HG03571 (cell line): Measurements from ENCODE around the gene PAGE4.

Experiments
- ATAC-seq: cut with Tn5 transposase; IDR thresholded peaks from one replicate; pipeline ENCODE4 v1.9.1; 2021; ENCODE audit not compliant: unreplicated experiment

The PAGE4 gene, protein sequence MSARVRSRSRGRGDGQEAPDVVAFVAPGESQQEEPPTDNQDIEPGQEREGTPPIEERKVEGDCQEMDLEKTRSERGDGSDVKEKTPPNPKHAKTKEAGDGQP

GRCh38 chrX:49829016-49829415 is at the start of gene PAGE4:
TSS of gene PAGE4 (plus strand) at chrX:49829303. CDS start at chrX:49830429, 1,126 bp downstream.
- no peak for ATAC-seq

DNA sequence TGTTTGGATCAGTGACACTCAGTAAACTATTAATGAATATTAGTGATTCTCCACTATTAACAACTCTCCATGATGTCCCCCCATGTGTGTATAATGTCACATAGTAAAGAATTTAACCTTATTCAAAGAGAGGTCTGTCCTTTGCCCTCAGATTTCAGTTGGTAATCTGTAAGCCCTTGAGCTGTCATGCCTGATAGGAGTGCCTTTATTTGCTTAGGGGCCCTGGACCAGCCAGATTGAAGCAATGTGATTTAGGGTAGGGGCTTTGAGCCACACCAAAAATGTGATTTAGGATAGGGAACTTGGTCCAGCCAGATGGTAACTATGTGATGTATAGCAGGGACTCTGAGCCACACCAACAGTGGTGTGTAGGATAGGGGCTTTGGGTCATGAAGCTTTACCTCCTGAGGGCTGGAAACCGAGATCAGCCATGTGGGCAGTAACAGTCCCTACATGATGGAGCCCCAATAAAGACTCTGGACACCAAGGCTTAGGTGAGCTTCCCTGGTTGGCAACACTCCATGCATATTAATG is 44.3 kb upstream of the PAGE4 start:
- no peak for ATAC-seq

DNA sequence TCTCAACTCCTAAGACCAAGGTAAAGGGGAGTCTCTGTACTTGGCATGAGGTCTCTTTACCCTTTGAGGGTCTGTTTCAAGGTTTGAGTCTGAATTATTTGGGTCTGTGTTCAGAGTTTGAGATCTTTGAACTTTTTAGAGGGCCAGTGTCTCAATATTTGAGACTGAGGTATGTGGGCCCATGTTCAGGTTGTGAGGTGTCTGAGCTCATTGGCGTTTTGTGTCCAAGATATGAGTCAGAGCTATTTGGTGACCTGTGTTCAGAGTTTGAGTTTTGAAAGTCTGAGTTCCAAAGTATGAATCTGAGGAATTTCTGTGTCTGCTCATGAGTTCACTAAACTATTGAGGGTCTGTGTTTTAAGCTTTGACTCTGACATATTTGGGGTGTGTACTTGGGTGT is 36.7 kb upstream of the PAGE4 start:
- no peak for ATAC-seq

- no peak for ATAC-seq
Measured at GRCh38 chrX:49793686-49794085, 35.4 kb upstream of the PAGE4 start.

DNA sequence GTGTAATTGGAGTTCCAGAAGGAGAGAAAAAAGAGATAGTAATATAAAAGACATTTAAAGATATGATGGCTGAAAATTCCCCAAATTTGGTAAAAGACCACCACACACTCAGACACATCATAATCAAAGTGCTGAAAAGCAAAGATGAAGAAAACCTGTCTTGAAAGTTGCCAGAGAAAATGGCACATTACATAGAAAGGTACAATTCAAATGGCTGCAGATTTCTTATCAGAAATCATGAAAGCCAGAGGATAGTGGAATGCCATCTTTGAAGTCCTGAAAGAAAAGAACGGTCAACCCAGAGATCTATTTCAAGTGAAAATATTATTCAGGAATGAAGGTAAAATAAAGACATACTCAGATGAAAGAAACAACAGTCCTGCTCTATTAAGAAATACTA is 29.3 kb upstream of the PAGE4 start:
- ATAC-seq: no peak

DNA sequence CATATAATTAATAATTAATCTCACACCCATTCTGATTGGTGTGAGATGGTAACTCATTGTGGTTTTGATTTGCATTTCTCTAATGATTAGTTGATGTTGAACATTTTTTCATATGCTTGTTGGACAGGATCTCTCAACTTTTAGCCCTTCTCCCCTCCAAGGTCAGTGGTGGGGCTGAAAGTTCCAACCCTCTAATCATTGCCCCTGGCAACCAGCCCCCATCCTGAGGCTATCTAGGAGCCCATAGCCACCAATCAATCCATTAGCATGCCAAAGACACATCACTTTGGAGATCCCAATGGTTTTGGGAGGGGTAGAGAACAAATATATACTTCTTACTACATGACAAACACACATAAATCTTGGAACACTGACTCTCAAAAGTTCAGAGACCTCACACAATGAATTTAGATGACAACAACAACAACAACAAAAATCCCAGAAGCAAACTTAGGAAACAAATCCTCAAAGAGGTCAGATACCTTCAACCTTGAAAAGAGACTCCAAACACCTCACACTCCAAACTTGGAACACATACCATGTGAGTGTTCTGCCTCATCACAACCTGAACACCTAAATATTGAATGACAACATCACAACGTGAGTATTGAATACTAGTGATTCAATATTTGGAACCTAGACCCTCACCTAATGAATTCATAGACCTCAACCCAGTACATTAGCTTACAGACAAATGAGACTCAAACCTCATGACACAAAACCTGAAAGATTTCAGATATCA is 19.0 kb upstream of the PAGE4 start:
- ATAC-seq: no peak

DNA sequence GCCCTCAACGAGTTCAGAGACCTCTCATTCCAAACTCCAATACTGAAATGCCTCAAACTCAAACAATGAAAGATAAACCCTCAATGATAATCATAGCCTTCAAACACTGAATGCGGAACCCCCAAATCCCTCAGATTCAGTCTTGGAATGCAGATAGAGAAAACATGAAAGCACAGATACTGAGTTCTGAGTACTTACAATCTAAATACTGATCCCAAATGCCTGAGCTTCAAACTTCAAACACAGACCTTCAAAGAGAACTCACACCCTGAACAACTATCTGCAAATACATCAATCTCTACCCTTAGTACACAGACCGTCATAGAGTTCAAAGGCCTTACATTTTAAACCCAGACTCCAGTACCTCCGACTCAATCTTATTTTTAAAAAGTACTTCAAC is 16.9 kb upstream of the PAGE4 start:
- no peak for ATAC-seq

DNA sequence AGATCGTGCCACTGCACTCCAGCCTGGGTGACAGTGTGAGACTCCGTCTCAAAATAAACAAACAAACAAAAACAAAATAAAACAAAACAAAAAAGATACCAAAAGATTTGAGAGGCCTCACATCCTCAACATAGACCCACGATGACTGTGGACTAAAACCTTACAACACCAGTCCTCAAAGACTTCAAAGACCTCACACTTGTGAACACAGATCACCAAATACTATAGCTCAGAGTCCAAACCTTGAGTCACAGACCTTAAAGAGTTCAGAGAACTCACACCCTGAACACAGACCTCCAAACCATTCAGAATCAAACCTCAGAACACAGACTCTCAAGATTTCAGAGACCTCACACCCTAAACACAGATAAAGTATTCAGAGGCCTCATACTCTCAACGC is 12.7 kb upstream of the PAGE4 start:
- ATAC-seq: no peak

- ATAC-seq: no peak
Measured at GRCh38 chrX:49838374-49838773, 9.3 kb downstream of the PAGE4 start.

GRCh38 chrX:49840679-49841078 is 11.6 kb downstream of the PAGE4 start:
- ATAC-seq: no peak

DNA sequence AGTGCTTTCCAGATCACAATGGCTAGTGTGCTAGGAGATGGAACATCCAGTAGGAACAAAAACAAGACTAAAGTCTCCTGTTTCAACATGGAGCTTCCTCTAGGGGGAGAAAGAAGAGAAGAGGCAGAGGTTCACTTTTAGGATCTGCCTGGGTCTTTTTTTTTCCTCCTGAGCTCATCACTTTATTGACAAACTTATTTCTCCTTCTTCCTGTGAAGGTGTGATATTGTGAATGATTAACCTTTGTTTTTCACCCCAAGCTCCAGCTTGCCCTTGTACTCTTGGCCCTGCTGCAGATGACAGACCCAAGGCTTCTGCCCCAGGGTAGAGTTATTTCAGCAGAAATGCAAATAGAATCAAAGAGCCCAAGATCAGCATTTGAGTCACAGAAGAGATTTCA is 13.5 kb downstream of the PAGE4 start:
- ATAC-seq: no peak

DNA sequence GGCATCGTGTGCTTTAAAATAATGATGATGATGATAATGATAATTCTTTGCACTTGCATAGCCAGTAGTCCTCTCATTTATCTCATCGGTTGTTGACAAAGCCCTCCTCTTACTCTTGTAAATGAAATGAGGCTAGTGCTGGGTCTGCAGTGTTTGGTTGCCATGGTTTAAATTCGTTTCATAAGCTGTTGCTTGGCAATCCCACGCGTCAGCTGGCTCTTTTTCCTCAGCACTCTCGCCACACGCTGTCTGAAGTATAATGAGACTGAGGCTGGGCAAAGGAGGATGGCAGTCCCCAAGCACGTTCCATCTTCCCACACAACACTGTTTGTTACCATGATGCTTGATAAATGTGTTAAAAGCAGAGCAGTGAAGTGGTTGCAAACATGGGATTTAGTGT is 15.5 kb downstream of the PAGE4 start:
- no peak for ATAC-seq

DNA sequence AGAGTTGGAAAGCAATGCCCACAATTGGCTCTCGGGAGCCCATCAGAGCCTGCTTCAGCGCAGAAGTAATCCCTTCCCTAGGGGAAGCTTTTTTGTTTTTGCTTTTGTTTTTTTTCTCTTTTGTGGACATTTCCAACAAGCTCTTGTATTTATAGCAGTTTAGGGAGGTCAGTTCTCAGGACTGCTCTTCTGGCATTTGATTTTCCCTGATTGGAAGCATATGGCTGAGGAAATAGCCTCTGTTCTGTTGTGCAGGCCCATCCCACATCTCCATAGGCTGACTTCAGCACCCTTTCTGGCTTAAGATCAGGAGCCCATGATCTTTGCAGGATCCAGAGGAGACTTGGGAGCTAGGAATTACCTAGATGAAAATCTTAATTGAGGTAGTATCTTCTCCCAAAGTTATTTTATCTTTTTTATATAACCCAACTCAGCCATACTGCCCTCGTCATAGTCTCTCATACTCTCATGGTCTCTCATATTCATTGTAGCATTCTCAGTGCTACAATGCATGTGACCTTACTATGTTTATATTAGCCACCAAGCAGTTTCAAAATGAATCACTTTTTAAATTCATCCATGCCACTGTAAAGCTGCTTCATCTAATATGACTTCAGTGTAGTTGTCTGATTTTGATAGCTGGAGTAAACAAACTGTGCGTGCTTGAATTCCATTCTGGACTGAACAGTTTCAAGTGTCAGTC is 16.7 kb downstream of the PAGE4 start:
- no peak for ATAC-seq

DNA sequence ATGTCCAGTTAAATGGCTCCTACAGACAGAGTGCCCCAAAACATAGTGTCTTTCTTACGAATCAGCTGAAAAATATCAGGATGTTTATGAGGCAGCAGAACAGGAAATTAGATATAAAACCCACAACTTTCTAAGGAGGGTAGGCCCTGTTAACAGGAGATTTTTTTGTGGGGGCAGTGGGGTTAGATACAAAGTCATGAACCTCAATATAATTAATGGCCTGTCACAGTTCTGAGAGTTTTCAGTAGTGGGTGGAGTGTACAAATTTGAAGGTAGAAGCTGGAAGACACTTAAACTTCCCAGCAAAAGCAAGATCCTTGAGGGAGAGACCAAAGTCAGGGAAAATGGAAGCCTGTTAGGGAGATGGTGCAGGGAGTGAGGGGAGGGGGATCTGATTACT is 17.4 kb downstream of the PAGE4 start:
- ATAC-seq: no peak

DNA sequence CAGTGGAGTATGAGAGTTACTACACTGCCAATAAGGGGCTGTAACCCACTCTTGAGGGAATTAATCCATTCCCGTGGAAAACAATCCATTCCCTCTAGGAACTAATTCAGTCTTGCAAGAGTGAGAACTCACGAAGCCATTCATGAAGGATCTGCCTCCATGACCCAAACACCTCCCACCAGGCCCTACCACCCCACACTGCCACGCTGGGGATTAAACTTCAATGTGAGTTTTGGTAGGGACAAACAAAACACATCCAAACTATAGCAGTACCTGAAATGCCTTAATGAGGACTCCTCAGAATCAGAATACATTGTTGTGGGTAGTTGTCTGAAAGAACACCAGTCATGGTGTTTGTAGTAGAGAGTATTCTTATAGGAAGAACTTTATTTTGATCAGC is 19.2 kb downstream of the PAGE4 start:
- no peak for ATAC-seq

DNA sequence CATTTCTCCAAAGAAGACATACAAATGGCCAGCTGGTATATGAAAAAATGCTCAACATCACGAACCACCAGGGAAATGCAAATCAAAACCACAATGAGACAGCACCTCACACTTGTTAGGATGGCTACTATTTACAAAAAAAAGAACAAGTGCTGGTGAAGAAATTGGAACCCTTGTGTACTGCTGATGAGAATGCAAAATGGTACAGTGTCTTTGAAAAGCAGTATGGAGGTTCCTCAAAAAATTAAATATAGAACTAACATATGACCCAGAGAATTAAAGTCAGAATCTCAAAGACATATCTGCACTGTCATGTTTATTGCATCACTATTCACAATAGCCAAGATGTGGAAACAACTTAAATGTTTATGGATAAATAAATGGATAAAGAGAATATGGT is 20.9 kb downstream of the PAGE4 start:
- ATAC-seq: no peak

GRCh38 chrX:49853661-49854060 is 24.6 kb downstream of the PAGE4 start:
- ATAC-seq: no peak

GRCh38 chrX:49856819-49857218 is 27.7 kb downstream of the PAGE4 start:
- no peak for ATAC-seq

- ATAC-seq: no peak
Measured at GRCh38 chrX:49858341-49858740, 29.2 kb downstream of the PAGE4 start.

GRCh38 chrX:49859491-49859890 is 30.4 kb downstream of the PAGE4 start:
- ATAC-seq: no peak

DNA sequence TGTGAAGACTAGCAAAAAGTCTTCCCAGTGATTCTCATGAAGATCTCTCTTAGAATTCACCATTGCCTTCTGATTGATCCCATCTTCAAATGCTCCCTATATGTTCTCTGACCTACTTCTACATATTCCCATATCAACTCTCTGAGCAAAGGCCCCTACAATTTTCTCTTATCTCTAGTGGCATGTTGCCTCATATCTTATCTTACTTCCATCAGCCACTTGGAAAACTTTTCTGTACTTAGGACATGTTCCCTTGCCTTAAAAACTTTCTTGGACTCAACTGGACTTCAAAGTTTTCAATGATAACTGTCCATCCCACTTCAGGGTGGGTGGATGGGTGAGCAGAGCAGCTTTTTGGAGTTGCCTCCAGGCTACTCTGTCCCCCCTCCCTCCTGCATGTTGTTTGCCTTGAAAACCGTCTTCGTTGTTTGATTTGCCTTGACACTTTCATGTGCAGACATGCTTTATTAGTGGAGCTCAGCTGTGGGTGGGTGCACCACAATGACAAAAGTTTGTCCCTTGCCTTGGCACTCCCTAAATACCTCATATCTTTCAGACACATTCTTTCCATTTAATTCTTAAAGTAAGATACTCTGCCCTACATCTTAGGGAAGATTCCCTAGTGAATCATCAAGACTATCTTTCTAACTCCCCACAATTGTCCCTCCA is 31.9 kb downstream of the PAGE4 start:
- ATAC-seq: no peak

DNA sequence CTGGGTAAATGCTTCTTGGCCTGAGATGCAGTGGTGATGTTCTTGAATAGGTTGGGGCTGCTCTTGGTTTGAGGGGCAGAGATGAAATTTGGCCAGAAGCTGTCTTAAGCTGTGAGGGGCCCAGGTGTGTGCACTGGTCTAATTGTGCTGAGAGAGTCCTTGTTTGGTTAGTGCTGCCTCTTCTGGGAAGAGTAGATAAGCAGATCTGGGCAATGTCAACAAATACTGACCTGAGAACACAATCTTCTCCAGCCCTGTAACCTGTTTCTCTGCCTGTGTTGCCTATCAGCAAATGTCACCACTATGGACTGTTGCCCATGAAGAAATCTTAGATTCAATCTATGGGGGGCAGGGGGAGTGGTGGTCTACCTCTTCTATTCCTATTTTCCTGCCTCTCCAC is 33.0 kb downstream of the PAGE4 start:
- ATAC-seq: no peak
